ENCODE data around the gene THTPA. TPM values are rescaled to one million over a fixed set of nuclear protein-coding genes. Genes with fewer than 3 reads are reported as not detected.

Gene THTPA
- total and polyA plus RNA-seq, 2 donors (not counting 1 experiment from before 2014, with no cell fraction given): 17.0 to 21.4 TPM

DNA sequence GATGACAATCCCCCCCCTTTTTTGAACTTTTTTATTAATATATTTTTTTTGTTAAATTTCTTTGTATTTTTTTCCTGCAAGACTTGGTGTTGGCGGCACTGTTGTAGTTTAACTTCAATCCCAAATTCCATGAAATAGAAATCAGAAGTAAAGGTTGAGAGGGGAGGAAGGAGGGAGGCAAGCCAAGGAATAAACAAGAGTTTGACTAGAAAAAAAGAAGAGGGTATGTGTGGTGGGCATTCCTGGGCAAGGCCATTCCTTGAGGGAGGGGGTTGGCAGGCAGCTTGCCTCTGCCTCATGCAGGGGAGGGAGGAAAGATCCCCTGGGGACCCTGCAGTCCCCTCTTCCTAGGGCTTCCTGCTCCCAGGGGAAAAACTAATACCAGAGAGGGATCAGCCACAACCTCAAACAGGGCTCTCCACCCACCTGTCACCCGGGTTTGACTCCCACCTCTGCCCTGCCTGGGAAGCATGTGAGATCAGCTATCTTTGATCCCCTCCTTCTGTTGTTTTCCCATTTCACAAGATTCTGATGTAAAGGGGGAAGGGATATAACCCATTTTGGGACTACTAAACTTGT is 12.0 kb downstream of the THTPA start:
- Histone ChIP-seq H3K36me3 (replicated peaks in 1 of 2; ENCODE audit: control extremely low read depth in 1 of 2, control insufficient read depth in 1 of 2, extremely low read depth in 1 of 2, insufficient read depth in 2 of 2, low read length in 1 of 2) (peaks cover 0 to 32% of the 10 kb centered on the region in 2 experiments), H2AFZ (ENCODE audit: insufficient read depth, low read depth, low read length, poor library complexity, severe bottlenecking) (peak overlapping the region; percentile 89), H3K4me3 (ENCODE audit: control extremely low read depth in 1 of 5, extremely low read depth in 1 of 5, insufficient read depth in 1 of 5, low read depth in 2 of 5, low read length in 4 of 5) (peak overlapping the region; percentile 7 to 94 (median 80)), H4K20me1 (ENCODE audit: control insufficient read depth, insufficient read depth, low read length, poor library complexity, severe bottlenecking) (peaks cover 20% of the 10 kb centered on the region), H3K27me3 (replicated peaks in 1 of 4; ENCODE audit: control extremely low read depth in 1 of 4, control insufficient read depth in 3 of 4, insufficient read depth in 4 of 4, low read length in 3 of 4) (peaks cover 0 to 15% (median 3%) of the 10 kb centered on the region in 4 experiments), H3K4me2 (replicated peaks; ENCODE audit: low read depth, low read length, poor library complexity, severe bottlenecking) (peak overlapping the region; percentile 76), H3K4me1 (ENCODE audit: control insufficient read depth in 2 of 2, insufficient read depth in 2 of 2, low read length in 2 of 2) (peaks cover 15 to 23% of the 10 kb centered on the region in 2 donors), H3K9ac (ENCODE audit: low read length) (peak overlapping the region; percentile 82), H3K79me2 (ENCODE audit: control insufficient read depth, insufficient read depth, low read length) (peaks cover 26% of the 10 kb centered on the region), H3K27ac (ENCODE audit: low read length in 2 of 2) (peak overlapping the region; percentile 71 to 72), H3K9me3 (ENCODE audit: control extremely low read depth in 1 of 3, control insufficient read depth in 2 of 3, insufficient read depth in 1 of 3, low read length in 2 of 3) (no peaks in the 10 kb centered on the region)
- no peak for ATAC-seq (ENCODE audit: low read depth)
- Mint-ChIP-seq H3K9me3 (ENCODE audit: insufficient read depth) (no peaks in the 10 kb centered on the region), H3K4me3 (peak overlapping the region; percentile 96), H3K27ac (peak overlapping the region; percentile 96), H3K27me3 (peaks cover 18% of the 10 kb centered on the region), H3K4me1 (peaks cover 31% of the 10 kb centered on the region)
- no peak for TF ChIP-seq CTCF (IDR thresholded peaks at IDR 0.05)
- TF ChIP-seq EZH2 (IDR thresholded peaks at IDR 0.05; ENCODE audit: borderline replicate concordance, insufficient read depth, low read depth, low read length, poor library complexity, severe bottlenecking): no peak
- intact Hi-C loops (cut with micrococcal nuclease): loop anchor here (5.0 to 10.0 kb wide), 4 partner anchors 283 to 874 kb away; partner anchors contain the start of genes HOMEZ, PCK2 and SDR39U1
- peak; percentile 8 for DNase-seq
- POLR2A ChIA-PET: interaction anchor here (1.1 kb wide), 1 partner anchor 798 kb away, joined by 3 read pairs; no protein-coding TSS in a partner anchor
- no CpG with 5 or more reads among the region's 2 CpGs for WGBS (ENCODE audit: insufficient coverage)
- CTCF ChIA-PET: interaction anchor here (1.0 to 9.3 kb wide), 3 partner anchors 11 to 241 kb away, joined by 3 to 61 read pairs (median 24); partner anchors contain the start of gene THTPA
